Measurements from ENCODE around the gene CUL1.

The CUL1 gene

DNA sequence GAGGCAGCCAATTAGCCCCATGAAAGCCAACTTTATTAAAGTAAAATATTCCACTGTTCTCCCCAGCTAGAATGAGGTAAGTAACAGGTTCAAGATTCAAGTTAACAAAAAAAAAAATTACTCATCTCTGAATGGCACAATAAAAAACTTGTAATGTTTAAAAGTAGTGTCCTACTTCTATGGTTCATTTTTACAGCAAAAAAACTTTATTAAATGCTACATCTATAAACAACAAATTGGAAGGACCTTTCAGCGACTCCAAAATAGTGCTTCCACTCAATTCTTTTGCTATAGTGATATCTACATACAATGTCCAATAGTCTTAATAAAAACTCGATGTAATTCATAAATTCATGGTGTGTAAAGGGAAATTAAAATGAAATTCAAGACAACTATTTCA, 126.2 kb downstream of the CUL1 start:
- H3K27ac ChIP-seq: no peak overlapping the region
- no peak for TF ChIP-seq ZFX (IDR thresholded peaks at IDR 0.05; ENCODE audit: borderline replicate concordance)
- TF ChIP-seq, protein P1, sequence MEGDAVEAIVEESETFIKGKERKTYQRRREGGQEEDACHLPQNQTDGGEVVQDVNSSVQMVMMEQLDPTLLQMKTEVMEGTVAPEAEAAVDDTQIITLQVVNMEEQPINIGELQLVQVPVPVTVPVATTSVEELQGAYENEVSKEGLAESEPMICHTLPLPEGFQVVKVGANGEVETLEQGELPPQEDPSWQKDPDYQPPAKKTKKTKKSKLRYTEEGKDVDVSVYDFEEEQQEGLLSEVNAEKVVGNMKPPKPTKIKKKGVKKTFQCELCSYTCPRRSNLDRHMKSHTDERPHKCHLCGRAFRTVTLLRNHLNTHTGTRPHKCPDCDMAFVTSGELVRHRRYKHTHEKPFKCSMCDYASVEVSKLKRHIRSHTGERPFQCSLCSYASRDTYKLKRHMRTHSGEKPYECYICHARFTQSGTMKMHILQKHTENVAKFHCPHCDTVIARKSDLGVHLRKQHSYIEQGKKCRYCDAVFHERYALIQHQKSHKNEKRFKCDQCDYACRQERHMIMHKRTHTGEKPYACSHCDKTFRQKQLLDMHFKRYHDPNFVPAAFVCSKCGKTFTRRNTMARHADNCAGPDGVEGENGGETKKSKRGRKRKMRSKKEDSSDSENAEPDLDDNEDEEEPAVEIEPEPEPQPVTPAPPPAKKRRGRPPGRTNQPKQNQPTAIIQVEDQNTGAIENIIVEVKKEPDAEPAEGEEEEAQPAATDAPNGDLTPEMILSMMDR (IDR thresholded peaks at IDR 0.05): no peak

DNA sequence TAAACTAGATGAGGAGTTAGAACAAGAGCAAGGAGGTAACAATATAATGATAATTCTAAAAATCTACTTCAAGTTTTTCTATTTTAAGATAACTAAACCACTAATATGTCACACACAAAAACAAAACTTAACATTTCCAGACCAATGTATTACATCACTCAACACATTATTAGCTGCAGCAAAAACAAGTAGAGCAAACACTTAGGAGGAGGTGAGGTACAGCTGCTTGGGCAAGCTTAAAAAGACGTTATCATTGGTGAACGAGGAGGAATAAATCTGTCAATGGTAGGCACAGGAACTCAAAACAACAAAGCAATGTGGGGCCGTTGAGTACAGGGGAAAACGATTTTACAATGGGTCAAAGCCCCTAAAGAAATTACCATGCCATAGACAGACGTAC, 126.6 kb downstream of the CUL1 start:
- no peak overlapping the region for H3K27ac ChIP-seq
- TF ChIP-seq ZFX (IDR thresholded peaks at IDR 0.05; ENCODE audit: borderline replicate concordance): no peak
- TF ChIP-seq, protein P1 (IDR thresholded peaks at IDR 0.05): no peak

DNA sequence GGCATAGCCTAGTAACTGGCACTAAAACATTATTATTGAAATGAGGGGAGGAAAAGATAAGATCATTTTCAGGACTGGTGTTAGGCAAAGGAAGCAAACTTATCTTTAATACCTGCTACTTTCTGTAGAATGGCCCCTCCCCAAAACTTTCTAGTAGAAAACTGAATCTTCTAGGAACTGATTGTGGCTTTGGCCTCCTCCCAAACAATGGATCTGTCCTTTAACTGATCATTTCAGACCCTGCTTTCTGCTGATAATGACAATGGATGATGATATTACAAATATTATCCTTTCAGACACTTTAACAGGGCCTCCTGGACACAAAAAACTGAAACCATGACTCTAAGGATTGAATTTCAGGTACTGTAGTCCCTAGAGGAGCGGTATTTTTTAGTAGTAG, 130.3 kb downstream of the CUL1 start:
- H3K27ac ChIP-seq: no peak overlapping the region
- TF ChIP-seq, protein P1 (IDR thresholded peaks at IDR 0.05): no peak
- no peak for TF ChIP-seq ZFX (IDR thresholded peaks at IDR 0.05; ENCODE audit: borderline replicate concordance)

DNA sequence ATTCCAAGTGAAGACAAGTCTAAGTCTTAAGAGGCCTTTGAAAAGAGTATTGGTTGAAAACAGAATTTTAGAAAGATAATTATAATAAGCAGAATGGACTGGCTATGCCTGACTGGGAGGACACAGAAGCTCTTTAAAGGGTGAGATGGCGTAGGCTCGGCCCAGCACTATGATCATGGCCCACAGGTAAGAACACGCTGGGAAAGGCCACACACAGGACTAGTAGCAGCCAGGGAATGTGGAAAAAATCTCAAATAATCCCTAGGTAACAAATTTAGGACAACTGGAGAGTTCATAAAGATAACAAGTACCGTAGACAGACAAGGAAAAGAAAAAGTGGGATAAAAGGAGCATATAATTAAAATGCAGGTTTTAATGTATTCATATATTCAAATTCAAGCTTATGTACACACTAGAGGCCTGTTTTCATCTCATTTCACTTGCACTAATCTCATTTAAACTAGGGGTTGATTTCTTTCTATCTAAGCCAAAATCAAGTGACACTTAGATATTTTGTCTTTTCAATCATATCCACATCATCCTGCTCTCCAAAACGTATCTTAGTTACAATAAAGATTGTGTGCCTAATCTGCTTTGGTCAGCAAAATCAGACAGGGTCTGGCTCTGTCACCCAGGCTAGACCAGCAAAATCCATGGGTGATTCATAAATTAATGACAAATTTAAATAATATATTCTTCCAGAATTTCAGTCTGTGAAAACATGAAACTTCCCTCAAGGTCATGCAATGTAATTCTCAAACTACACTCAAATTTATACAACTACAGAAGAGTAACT, 132.4 kb downstream of the CUL1 start:
- TF ChIP-seq, protein P1 (IDR thresholded peaks at IDR 0.05): no peak
- TF ChIP-seq ZFX (IDR thresholded peaks at IDR 0.05; ENCODE audit: borderline replicate concordance): no peak
- no peak overlapping the region for H3K27ac ChIP-seq

DNA sequence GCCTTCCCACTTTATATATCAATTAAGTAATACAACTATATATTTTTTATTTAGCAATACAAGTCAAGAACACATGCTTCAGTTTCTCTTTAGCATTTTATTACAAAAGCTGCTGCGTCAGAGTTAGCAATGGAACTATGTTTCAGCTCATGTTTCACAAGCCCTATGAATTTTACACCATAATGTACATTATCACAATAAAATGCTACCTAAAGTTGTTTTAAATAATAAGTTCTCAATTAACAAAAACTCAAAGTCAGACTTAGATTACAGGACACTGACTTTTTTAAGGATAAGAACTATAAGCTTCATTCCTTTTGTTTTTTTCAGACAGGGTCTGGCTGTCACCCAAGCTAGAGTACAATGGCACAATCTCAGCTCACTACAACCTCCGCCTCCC, 133.1 kb downstream of the CUL1 start:
- H3K27ac ChIP-seq: no peak overlapping the region
- no peak for TF ChIP-seq ZFX (IDR thresholded peaks at IDR 0.05; ENCODE audit: borderline replicate concordance)
- TF ChIP-seq, protein P1 (IDR thresholded peaks at IDR 0.05): no peak

DNA sequence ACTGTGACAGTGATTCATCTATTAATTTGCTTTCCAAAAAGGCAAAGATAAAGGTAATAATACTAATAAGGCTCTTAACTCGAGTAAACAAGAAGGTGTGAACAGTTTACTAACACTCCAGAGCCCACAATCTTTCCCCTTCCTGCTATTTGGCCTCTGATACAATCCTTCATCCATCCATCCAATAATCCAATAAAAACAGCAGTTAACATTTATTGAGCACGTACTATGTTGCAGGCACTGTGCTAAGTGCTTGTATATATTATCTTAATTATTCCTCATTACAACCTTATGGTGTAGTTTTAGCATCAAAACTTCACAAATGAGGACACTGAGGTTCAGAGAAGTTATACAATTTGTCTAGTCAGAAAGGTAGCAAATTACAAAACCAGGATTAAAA, 135.9 kb downstream of the CUL1 start:
- no peak overlapping the region for H3K27ac ChIP-seq
- TF ChIP-seq, protein P1 (IDR thresholded peaks at IDR 0.05): no peak
- TF ChIP-seq ZFX (IDR thresholded peaks at IDR 0.05; ENCODE audit: borderline replicate concordance): no peak

DNA sequence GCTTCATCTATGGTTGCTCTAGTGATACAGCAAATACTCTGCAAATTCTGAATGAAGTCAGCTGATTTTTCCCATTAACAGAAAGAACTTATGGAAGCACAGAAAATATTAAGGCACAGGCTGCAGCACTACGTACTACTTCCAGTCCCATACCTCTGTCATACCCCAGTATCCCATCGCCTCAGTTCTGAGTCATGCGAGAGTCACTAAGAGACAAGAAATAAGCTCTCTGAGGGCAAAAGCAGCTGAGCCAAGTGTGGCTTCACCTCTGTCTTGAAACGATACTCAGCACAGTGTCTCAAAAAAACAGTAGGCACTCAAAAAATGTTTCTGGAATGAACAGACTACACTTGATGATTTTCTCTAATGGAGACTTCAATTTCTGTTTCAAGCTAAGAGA, 137.2 kb downstream of the CUL1 start:
- H3K27ac ChIP-seq: no peak overlapping the region
- TF ChIP-seq, protein P1 (IDR thresholded peaks at IDR 0.05): no peak
- no peak for TF ChIP-seq ZFX (IDR thresholded peaks at IDR 0.05; ENCODE audit: borderline replicate concordance)
